Natural killer cell (primary cell): ENCODE measurements around the gene C3orf70. TPM values are rescaled to one million over a fixed set of nuclear protein-coding genes. Genes with fewer than 3 reads are reported as not detected.

Source experiments
- ATAC-seq, 3 donors: fragments of 150-1000 bp in 2 of 3; fragments of 200-7000 bp in 1 of 3; cut with Tn5 transposase; 1 replicate in 1 of 3; 2 replicates in 2 of 3; pipeline ENCODE4 v1.10.0; 2021; ENCODE audit warnings: mild to moderate bottlenecking in 2 of 3, moderate library complexity in 2 of 3
- DNase-seq, 2 donors: peaks; one replicate each; pipeline versions ENCODE4 v3.0.0 to v3.0.0-alpha.2; 2013 to 2021; ENCODE audit warnings: mixed read lengths in 1 of 2
- H3K27ac ChIP-seq: one replicate; pipeline ENCODE4 v1.5.1; 2013; ENCODE audit warnings: mild to moderate bottlenecking, low read length
- H3K27me3 ChIP-seq: one replicate; pipeline ENCODE4 v1.6.1; 2013; ENCODE audit warnings: low read length; ENCODE audit not compliant: control insufficient read depth, insufficient read depth
- H3K36me3 ChIP-seq: one replicate; pipeline ENCODE4 v1.6.1; 2013; ENCODE audit warnings: low read length; ENCODE audit not compliant: control insufficient read depth, insufficient read depth
- H3K4me1 ChIP-seq: one replicate; pipeline ENCODE4 v1.6.1; 2013; ENCODE audit warnings: low read length; ENCODE audit not compliant: control insufficient read depth, insufficient read depth
- H3K4me3 ChIP-seq: one replicate; pipeline ENCODE4 v1.5.1; 2013; ENCODE audit warnings: low read length
- H3K9me3 ChIP-seq: one replicate; pipeline ENCODE4 v1.6.1; 2013; ENCODE audit warnings: low read length; ENCODE audit not compliant: control insufficient read depth, insufficient read depth
- H3K27ac Mint-ChIP-seq, 2 donors: one replicate each; pipeline ENCODE4 v1.8.0; 2022; ENCODE audit warnings: mild to moderate bottlenecking in 2 of 2, mixed read lengths in 2 of 2, moderate library complexity in 1 of 2
- H3K27me3 Mint-ChIP-seq, 2 donors: one replicate each; pipeline ENCODE4 v1.8.0; 2022; ENCODE audit warnings: low read depth in 2 of 2, mixed read lengths in 2 of 2
- H3K36me3 Mint-ChIP-seq: one replicate; pipeline ENCODE4 v1.8.0; 2022; ENCODE audit warnings: mixed read lengths
- H3K4me1 Mint-ChIP-seq, 2 donors: one replicate each; pipeline ENCODE4 v1.8.0; 2022; ENCODE audit warnings: mixed read lengths in 2 of 2
- H3K4me3 Mint-ChIP-seq: one replicate; pipeline ENCODE4 v1.8.0; 2022; ENCODE audit warnings: mild to moderate bottlenecking, moderate library complexity, mixed read lengths
- H3K9me3 Mint-ChIP-seq, 2 donors: one replicate each; pipeline ENCODE4 v1.8.0; 2022; ENCODE audit warnings: mixed read lengths in 2 of 2
- WGBS: methylation state at CpG from one replicate; pipeline ENCODE4 v1.1.7; 2013; ENCODE audit warnings: missing lambda C conversion rate; ENCODE audit not compliant: insufficient coverage; 5-methylcytosine and 5-hydroxymethylcytosine counted together
- intact Hi-C: fragments of 100-400 bp; cut with micrococcal nuclease; formaldehyde crosslinking; loops from one replicate; pipeline ENCODE4 v1.14.2; 2022
- total RNA-seq, 4 donors: library from RNA; stranded (reverse); fragments of 120-200 nt in 1 of 4; gene quantifications; one replicate each; pipeline versions ENCODE4 v1.2.3 to v1.2.4, GENCODE V29; 2013 to 2022
- TF ChIP-seq, protein P1 (sequence below): fragments of 200-600 bp; IDR thresholded peaks from one replicate; pipeline ENCODE4 v1.8.0; 2022; ENCODE audit warnings: antibody characterized with exemption

C3orf70 gene
- total RNA-seq, 3 donors from 2014 or later (not counting 1 experiment from before 2014, with no cell fraction given): 0.05 to 0.07 (median 0.05) TPM

DNA sequence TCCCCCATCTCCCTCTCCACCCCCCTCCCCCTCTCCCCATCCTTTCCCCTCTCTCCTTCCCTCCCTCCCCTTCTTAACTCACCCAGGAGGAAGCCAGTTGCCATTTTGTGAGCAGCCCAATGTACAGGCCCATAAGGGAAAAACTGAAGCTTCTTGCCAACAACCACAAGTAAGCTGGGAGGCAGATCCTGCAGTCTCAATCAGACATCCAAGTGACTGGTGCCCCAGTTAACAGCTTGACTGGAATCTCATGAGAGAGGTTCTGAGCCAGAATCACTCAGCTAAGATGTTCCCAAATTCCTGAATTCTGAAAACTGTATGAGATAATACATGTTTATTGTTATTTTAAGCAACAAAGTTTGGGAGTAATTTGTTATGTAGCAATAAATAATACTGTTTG is 90.7 kb downstream of the C3orf70 start:
- TF ChIP-seq, protein P1, sequence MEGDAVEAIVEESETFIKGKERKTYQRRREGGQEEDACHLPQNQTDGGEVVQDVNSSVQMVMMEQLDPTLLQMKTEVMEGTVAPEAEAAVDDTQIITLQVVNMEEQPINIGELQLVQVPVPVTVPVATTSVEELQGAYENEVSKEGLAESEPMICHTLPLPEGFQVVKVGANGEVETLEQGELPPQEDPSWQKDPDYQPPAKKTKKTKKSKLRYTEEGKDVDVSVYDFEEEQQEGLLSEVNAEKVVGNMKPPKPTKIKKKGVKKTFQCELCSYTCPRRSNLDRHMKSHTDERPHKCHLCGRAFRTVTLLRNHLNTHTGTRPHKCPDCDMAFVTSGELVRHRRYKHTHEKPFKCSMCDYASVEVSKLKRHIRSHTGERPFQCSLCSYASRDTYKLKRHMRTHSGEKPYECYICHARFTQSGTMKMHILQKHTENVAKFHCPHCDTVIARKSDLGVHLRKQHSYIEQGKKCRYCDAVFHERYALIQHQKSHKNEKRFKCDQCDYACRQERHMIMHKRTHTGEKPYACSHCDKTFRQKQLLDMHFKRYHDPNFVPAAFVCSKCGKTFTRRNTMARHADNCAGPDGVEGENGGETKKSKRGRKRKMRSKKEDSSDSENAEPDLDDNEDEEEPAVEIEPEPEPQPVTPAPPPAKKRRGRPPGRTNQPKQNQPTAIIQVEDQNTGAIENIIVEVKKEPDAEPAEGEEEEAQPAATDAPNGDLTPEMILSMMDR: no peak
- H3K36me3 Mint-ChIP-seq: peaks cover 3% of the 10 kb centered on the region
- H3K27ac ChIP-seq: no peak overlapping the region
- no peaks in the 10 kb centered on the region for H3K4me1 ChIP-seq
- H3K27me3 ChIP-seq: no peaks in the 10 kb centered on the region
- H3K4me3 Mint-ChIP-seq: no peak overlapping the region
- H3K9me3 Mint-ChIP-seq: peaks cover 2 to 8% of the 10 kb centered on the region in 2 donors
- H3K9me3 ChIP-seq: peaks cover 8% of the 10 kb centered on the region
- H3K27ac Mint-ChIP-seq: no peak overlapping the region
- no peaks in the 10 kb centered on the region for H3K36me3 ChIP-seq
- intact Hi-C loops: no loop called here
- ATAC-seq (no peak), DNase-seq (no peak)
- no peaks in the 10 kb centered on the region for H3K4me1 Mint-ChIP-seq
- no peaks in the 10 kb centered on the region for H3K27me3 Mint-ChIP-seq
- H3K4me3 ChIP-seq: no peak overlapping the region

DNA sequence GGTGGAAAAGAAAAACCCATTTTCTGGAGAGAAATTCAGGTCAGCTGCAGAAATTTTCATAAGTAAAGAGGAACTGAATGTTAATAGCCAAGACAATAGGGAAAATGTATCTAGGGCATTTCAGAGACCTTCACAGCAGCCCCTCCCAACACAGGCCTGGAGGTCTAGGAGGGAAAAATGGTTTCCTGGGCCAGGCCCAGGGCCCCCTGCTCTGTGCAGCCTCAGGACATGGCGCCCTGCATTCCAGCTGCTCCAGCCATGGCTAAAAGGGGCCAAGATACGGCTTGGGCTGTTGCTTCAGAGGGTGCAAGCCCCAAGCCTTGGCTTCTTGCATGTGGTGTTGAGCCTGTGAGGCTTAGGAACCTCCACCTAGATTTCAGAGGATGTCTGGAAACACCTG is 92.2 kb downstream of the C3orf70 start:
- no peak for DNase-seq
- Histone ChIP-seq H3K4me3 (no peak overlapping the region), H3K9me3 (peaks cover 8% of the 10 kb centered on the region), H3K36me3 (no peaks in the 10 kb centered on the region), H3K27ac (no peak overlapping the region), H3K27me3 (no peaks in the 10 kb centered on the region), H3K4me1 (no peaks in the 10 kb centered on the region)
- peaks cover 5 to 10% of the 10 kb centered on the region in 2 donors for H3K9me3 Mint-ChIP-seq
- no peak for ATAC-seq
- H3K4me1 Mint-ChIP-seq: no peaks in the 10 kb centered on the region
- H3K36me3 Mint-ChIP-seq: peaks cover 15% of the 10 kb centered on the region
- H3K27ac Mint-ChIP-seq: no peak overlapping the region
- 98% methylated on average over 2 of the region's 2 CpGs for WGBS
- no peak overlapping the region for H3K4me3 Mint-ChIP-seq
- TF ChIP-seq, protein P1: no peak
- intact Hi-C loops: no loop called here
- H3K27me3 Mint-ChIP-seq: no peaks in the 10 kb centered on the region

DNA sequence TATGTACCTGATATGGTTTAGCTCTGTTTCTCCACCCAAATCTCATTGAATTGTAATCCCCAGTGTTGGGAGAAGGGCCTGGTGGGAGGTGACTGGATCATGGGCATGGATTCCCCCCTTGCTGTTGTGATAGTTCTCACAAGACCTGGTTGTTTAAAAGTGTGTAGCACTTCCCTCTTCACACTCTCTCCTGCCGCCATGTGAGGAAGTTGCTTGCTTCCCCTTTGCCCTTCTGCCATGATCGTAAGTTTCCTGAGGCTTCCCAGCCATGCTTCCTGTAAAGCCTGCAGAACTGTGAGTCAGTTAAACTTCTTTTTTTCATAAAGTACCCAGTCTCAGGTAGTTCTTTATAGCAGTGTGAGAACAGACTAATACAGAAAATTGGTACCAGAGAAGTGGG is 93.1 kb downstream of the C3orf70 start:
- Histone ChIP-seq H3K9me3 (peaks cover 8% of the 10 kb centered on the region), H3K4me1 (no peaks in the 10 kb centered on the region), H3K27me3 (no peaks in the 10 kb centered on the region), H3K36me3 (peaks cover 1% of the 10 kb centered on the region), H3K4me3 (no peak overlapping the region), H3K27ac (no peak overlapping the region)
- peaks cover 23% of the 10 kb centered on the region for H3K36me3 Mint-ChIP-seq
- ATAC-seq: no peak
- WGBS: 28% methylated on average over 2 of the region's 2 CpGs
- DNase-seq: no peak
- no peaks in the 10 kb centered on the region for H3K4me1 Mint-ChIP-seq
- H3K27me3 Mint-ChIP-seq: no peaks in the 10 kb centered on the region
- no peak overlapping the region for H3K27ac Mint-ChIP-seq
- TF ChIP-seq, protein P1: no peak
- intact Hi-C loops: no loop called here
- H3K9me3 Mint-ChIP-seq: peaks cover 7 to 15% of the 10 kb centered on the region in 2 donors
- no peak overlapping the region for H3K4me3 Mint-ChIP-seq

DNA sequence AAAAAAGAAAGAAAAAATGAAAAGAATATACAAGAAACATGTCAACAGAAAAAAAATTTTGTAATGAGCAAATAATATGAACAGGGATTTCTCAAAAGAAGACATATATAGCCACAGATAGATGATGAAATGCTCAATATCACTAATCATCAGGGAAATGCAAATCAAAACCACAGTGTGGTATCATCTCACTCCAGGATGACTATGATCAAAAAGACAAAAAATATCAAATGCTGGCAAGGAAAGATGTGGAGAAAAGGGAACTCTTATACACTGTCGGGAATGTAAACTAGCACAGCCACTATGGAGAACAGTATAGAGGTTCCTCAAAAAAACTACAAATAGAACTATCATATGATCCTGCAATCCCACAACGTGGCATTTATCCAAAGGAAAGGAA is 94.1 kb downstream of the C3orf70 start:
- ATAC-seq (no peak), DNase-seq (no peak)
- Histone ChIP-seq H3K4me3 (no peak overlapping the region), H3K27me3 (no peaks in the 10 kb centered on the region), H3K27ac (no peak overlapping the region), H3K36me3 (peaks cover 9% of the 10 kb centered on the region), H3K9me3 (peaks cover 8% of the 10 kb centered on the region), H3K4me1 (no peaks in the 10 kb centered on the region)
- H3K4me3 Mint-ChIP-seq: no peak overlapping the region
- H3K4me1 Mint-ChIP-seq: no peaks in the 10 kb centered on the region
- intact Hi-C loops: no loop called here
- H3K9me3 Mint-ChIP-seq: peaks cover 7 to 15% of the 10 kb centered on the region in 2 donors
- WGBS: 17% methylated on average over 1 of the region's 2 CpGs
- no peaks in the 10 kb centered on the region for H3K27me3 Mint-ChIP-seq
- TF ChIP-seq, protein P1: no peak
- peaks cover 33% of the 10 kb centered on the region for H3K36me3 Mint-ChIP-seq
- H3K27ac Mint-ChIP-seq: no peak overlapping the region
